ENCODE measurements around the gene KRTAP10-12. TPM values are rescaled to one million over a fixed set of nuclear protein-coding genes. Genes with fewer than 3 reads are reported as not detected.

KRTAP10-12 gene
- total and polyA plus RNA-seq, 2 experiments from 2014 or later: not detected

- Histone ChIP-seq H3K79me2 (no peaks in the 10 kb centered on the region), H4K20me1 (ENCODE audit: insufficient read depth, poor library complexity, severe bottlenecking) (no peaks in the 10 kb centered on the region), H3K4me3 (no peak overlapping the region), H3K27me3 (no peaks in the 10 kb centered on the region), H3K9me3 (ENCODE audit: low read depth) (no peaks in the 10 kb centered on the region), H3K27ac (no peak overlapping the region), H2AFZ (no peak overlapping the region), H3K36me3 (replicated peaks; ENCODE audit: insufficient read depth, low read depth) (no peaks in the 10 kb centered on the region), H3K4me2 (no peak overlapping the region), H3K9me2 (replicated peaks; ENCODE audit: insufficient read depth) (no peaks in the 10 kb centered on the region), H3K4me1 (ENCODE audit: insufficient read depth) (no peaks in the 10 kb centered on the region)
- TF ChIP-seq EZH2 (IDR thresholded peaks at IDR 0.05; ENCODE audit: borderline replicate concordance) (no peak), EZH2phosphoT487 (IDR thresholded peaks at IDR 0.05; ENCODE audit: low read depth, severe bottlenecking, unreplicated experiment) (no peak), CTCF (IDR thresholded peaks at IDR 0.05; ENCODE audit: poor library complexity) (no peak)
- 92% methylated on average over 17 of the region's 17 CpGs for WGBS (ENCODE audit: low lambda C conversion rate, missing lambda C conversion rate)
- DNase-seq (ENCODE audit: low spot score): no peak
Measured at GRCh38 chr21:44653656-44654575, 43.1 kb upstream of the KRTAP10-12 start.

GRCh38 chr21:44654576-44655175 is 42.3 kb upstream of the KRTAP10-12 start, which contains the start of gene KRTAP12-4:
KRTAP12-4 (minus strand) TSS chr21:44654659; CDS start chr21:44654614, 45 bp downstream.
- DNase-seq (ENCODE audit: low spot score): no peak
- no peaks in the 10 kb centered on the region for H3K79me2 ChIP-seq
- H2AFZ ChIP-seq: no peak within 1 kb of the TSS
- no peak within 1 kb of the TSS for H3K27ac ChIP-seq
- H3K4me2 ChIP-seq: no peak within 1 kb of the TSS
- 84% methylated on average over 8 of the region's 9 CpGs for WGBS (ENCODE audit: low lambda C conversion rate, missing lambda C conversion rate)
- no peak within 1 kb of the TSS for H3K4me3 ChIP-seq
- H3K36me3 ChIP-seq (replicated peaks; ENCODE audit: insufficient read depth, low read depth): no peaks in the 10 kb centered on the region
- no peaks in the 10 kb centered on the region for H4K20me1 ChIP-seq (ENCODE audit: insufficient read depth, poor library complexity, severe bottlenecking)
- H3K9me3 ChIP-seq (ENCODE audit: low read depth): no peaks in the 10 kb centered on the region
- no peaks in the 10 kb centered on the region for H3K27me3 ChIP-seq
- no peaks in the 10 kb centered on the region for H3K4me1 ChIP-seq (ENCODE audit: insufficient read depth)
- TF ChIP-seq EZH2 (IDR thresholded peaks at IDR 0.05; ENCODE audit: borderline replicate concordance): no peak
- TF ChIP-seq CTCF (IDR thresholded peaks at IDR 0.05; ENCODE audit: poor library complexity): no peak
- no peak for TF ChIP-seq EZH2phosphoT487 (IDR thresholded peaks at IDR 0.05; ENCODE audit: low read depth, severe bottlenecking, unreplicated experiment)
- H3K9me2 ChIP-seq (replicated peaks; ENCODE audit: insufficient read depth): no peaks in the 10 kb centered on the region

- H2AFZ ChIP-seq: no peak overlapping the region
- H3K27me3 ChIP-seq: no peaks in the 10 kb centered on the region
- 73% methylated on average over 1 of the region's 1 CpG for WGBS (ENCODE audit: low lambda C conversion rate, missing lambda C conversion rate)
- no peaks in the 10 kb centered on the region for H3K9me2 ChIP-seq (replicated peaks; ENCODE audit: insufficient read depth)
- TF ChIP-seq EZH2phosphoT487 (IDR thresholded peaks at IDR 0.05; ENCODE audit: low read depth, severe bottlenecking, unreplicated experiment) (no peak), EZH2 (IDR thresholded peaks at IDR 0.05; ENCODE audit: borderline replicate concordance) (no peak), CTCF (IDR thresholded peaks at IDR 0.05; ENCODE audit: poor library complexity) (no peak)
- H3K36me3 ChIP-seq (replicated peaks; ENCODE audit: insufficient read depth, low read depth): no peaks in the 10 kb centered on the region
- no peaks in the 10 kb centered on the region for H3K79me2 ChIP-seq
- no peaks in the 10 kb centered on the region for H3K9me3 ChIP-seq (ENCODE audit: low read depth)
- no peaks in the 10 kb centered on the region for H4K20me1 ChIP-seq (ENCODE audit: insufficient read depth, poor library complexity, severe bottlenecking)
- no peak overlapping the region for H3K4me3 ChIP-seq
- H3K27ac ChIP-seq: no peak overlapping the region
- no peaks in the 10 kb centered on the region for H3K4me1 ChIP-seq (ENCODE audit: insufficient read depth)
- no peak for DNase-seq (ENCODE audit: low spot score)
- no peak overlapping the region for H3K4me2 ChIP-seq
Measured at GRCh38 chr21:44656868-44657267, 40.1 kb upstream of the KRTAP10-12 start.
